SU-DHL-6 (cell line): Measurements from ENCODE around the gene TBC1D22A.

ENCODE experiments used
- H2AFZ ChIP-seq: fragments of 200-600 bp; sonication (generic); 2 replicates; pipeline ENCODE4 v1.6.1; 2014; ENCODE audit warnings: low read depth, mild to moderate bottlenecking, moderate library complexity, mixed read lengths, antibody characterized with exemption, low read length; ENCODE audit not compliant: severe bottlenecking
- H3F3A ChIP-seq: fragments of 200-600 bp; shearing (Covaris generic); 2 replicates; pipeline ENCODE4 v1.6.0; 2016; ENCODE audit warnings: antibody characterized with exemption, mild to moderate bottlenecking; ENCODE audit not compliant: insufficient read depth
- H3K27ac ChIP-seq: fragments of 200-600 bp; sonication (generic); 2 replicates; pipeline ENCODE4 v1.5.1; 2016; ENCODE audit warnings: low read depth, mild to moderate bottlenecking, low read length, moderate library complexity, mixed read lengths
- H3K27me3 ChIP-seq: fragments of 200-600 bp; sonication (generic), shearing (Covaris generic); 2 replicates; pipeline ENCODE4 v1.6.0; 2014; ENCODE audit warnings: mild to moderate bottlenecking, low read length
- H3K36me3 ChIP-seq: fragments of 200-600 bp; sonication (generic); 2 replicates; pipeline ENCODE4 v1.6.1; 2014; ENCODE audit warnings: mild to moderate bottlenecking, low read length, mixed read lengths
- H3K4me2 ChIP-seq: fragments of 300-600, 200-600 bp; shearing (Covaris generic), sonication (generic); 2 replicates; pipeline ENCODE4 v1.6.0; 2014; ENCODE audit warnings: low read length, low read depth, mild to moderate bottlenecking; ENCODE audit not compliant: poor library complexity, severe bottlenecking
- H3K4me3 ChIP-seq: fragments of 200-600 bp; sonication (generic); 2 replicates; pipeline ENCODE4 v1.5.1; 2014; ENCODE audit warnings: antibody characterized with exemption, low read length, mild to moderate bottlenecking, mixed read lengths; ENCODE audit not compliant: insufficient read depth, poor library complexity, severe bottlenecking
- H3K79me2 ChIP-seq: fragments of 200-600 bp; sonication (generic); 2 replicates; pipeline ENCODE4 v1.6.1; 2014; ENCODE audit warnings: mild to moderate bottlenecking, low read length, moderate library complexity; ENCODE audit not compliant: insufficient read depth
- H3K9ac ChIP-seq: fragments of 200-600 bp; sonication (generic); 2 replicates; pipeline ENCODE4 v1.7.0; 2014; ENCODE audit warnings: mild to moderate bottlenecking, low read length
- H3K9me2 ChIP-seq: fragments of 200-600 bp; sonication (generic); replicated peaks from 2 replicates; pipeline ENCODE4 v1.6.1; 2014; ENCODE audit warnings: low read length; ENCODE audit not compliant: insufficient read depth
- H3K9me3 ChIP-seq: fragments of 200-600 bp; sonication (generic); 2 replicates; pipeline ENCODE4 v1.6.1; 2014; ENCODE audit warnings: low read length, mixed read lengths; ENCODE audit not compliant: insufficient read depth
- H4K20me1 ChIP-seq: fragments of 200-600 bp; sonication (generic); 2 replicates; pipeline ENCODE4 v1.6.1; 2014; ENCODE audit warnings: low read depth, mild to moderate bottlenecking, antibody characterized with exemption, low read length, moderate library complexity, mixed read lengths
- CTCF ChIP-seq: fragments of 200-600 bp; sonication (generic); IDR thresholded peaks from one replicate; pipeline ENCODE4 v1.5.1; 2017; ENCODE audit warnings: antibody characterized with exemption, mild to moderate bottlenecking, low read length, moderate library complexity; ENCODE audit not compliant: insufficient read depth, poor library complexity, severe bottlenecking
- EZH2phosphoT487 ChIP-seq: fragments of 200-600 bp; sonication (generic), shearing (Covaris generic); conservative IDR thresholded peaks from 2 replicates; pipeline ENCODE4 v1.6.1; 2018; ENCODE audit warnings: mild to moderate bottlenecking, antibody characterized with exemption, low read length, moderate library complexity, mixed read lengths

Gene TBC1D22A

GRCh38 chr22:47176026-47176389, 413.6 kb downstream of the TBC1D22A start:
- TF ChIP-seq EZH2phosphoT487: no peak
- no peak for TF ChIP-seq CTCF
- H2AFZ ChIP-seq: no peak overlapping the region
- no peaks in the 10 kb centered on the region for H3K36me3 ChIP-seq
- H3K9me2 ChIP-seq: no peaks in the 10 kb centered on the region
- no peak overlapping the region for H3K4me3 ChIP-seq
- H3K27ac ChIP-seq: no peak overlapping the region
- H3K4me2 ChIP-seq: no peak overlapping the region
- no peaks in the 10 kb centered on the region for H4K20me1 ChIP-seq
- H3F3A ChIP-seq: no peaks in the 10 kb centered on the region
- H3K79me2 ChIP-seq: no peaks in the 10 kb centered on the region
- no peaks in the 10 kb centered on the region for H3K27me3 ChIP-seq
- no peaks in the 10 kb centered on the region for H3K9me3 ChIP-seq
- no peak overlapping the region for H3K9ac ChIP-seq

GRCh38 chr22:47176573-47177333, 414.3 kb downstream of the TBC1D22A start:
- Histone ChIP-seq H3K4me3 (no peak overlapping the region), H3K4me2 (no peak overlapping the region), H3K79me2 (no peaks in the 10 kb centered on the region), H3K9me2 (no peaks in the 10 kb centered on the region), H3K27me3 (no peaks in the 10 kb centered on the region), H4K20me1 (no peaks in the 10 kb centered on the region), H3K27ac (no peak overlapping the region), H3K36me3 (no peaks in the 10 kb centered on the region), H3F3A (no peaks in the 10 kb centered on the region), H3K9ac (no peak overlapping the region), H2AFZ (no peak overlapping the region), H3K9me3 (no peaks in the 10 kb centered on the region)
- TF ChIP-seq CTCF (no peak), EZH2phosphoT487 (no peak)

GRCh38 chr22:47177334-47177815, 414.9 kb downstream of the TBC1D22A start:
- no peaks in the 10 kb centered on the region for H3K36me3 ChIP-seq
- no peaks in the 10 kb centered on the region for H3K9me2 ChIP-seq
- no peaks in the 10 kb centered on the region for H3K79me2 ChIP-seq
- no peak overlapping the region for H3K9ac ChIP-seq
- no peak overlapping the region for H3K27ac ChIP-seq
- H3F3A ChIP-seq: no peaks in the 10 kb centered on the region
- H3K4me2 ChIP-seq: no peak overlapping the region
- no peaks in the 10 kb centered on the region for H3K9me3 ChIP-seq
- TF ChIP-seq CTCF: no peak
- TF ChIP-seq EZH2phosphoT487: no peak
- no peaks in the 10 kb centered on the region for H3K27me3 ChIP-seq
- H4K20me1 ChIP-seq: no peaks in the 10 kb centered on the region
- no peak overlapping the region for H3K4me3 ChIP-seq
- H2AFZ ChIP-seq: no peak overlapping the region
